ENCODE measurements around the gene ITPK1.
A peak's percentile ranks its signal among the peaks of the same experiment; 100 is the strongest.
"Not testable (repeated sequence)": the region's sequence is repeated elsewhere in the genome, so short reads cannot be mapped to it uniquely, and the experiment has no call there.

The ITPK1 gene

GRCh38 chr14:93084866-93085857 is 30.6 kb downstream of the ITPK1 start:
- DNase-seq (ENCODE audit: low read depth in 2 of 2): no peak

GRCh38 chr14:93084402-93084801 is 31.3 kb downstream of the ITPK1 start:
- no peak for DNase-seq (ENCODE audit: low read depth in 2 of 2)

- DNase-seq (ENCODE audit: low read depth in 2 of 2): no peak
Measured at GRCh38 chr14:93083917-93084316, 31.8 kb downstream of the ITPK1 start.

GRCh38 chr14:93082576-93083001 is 33.1 kb downstream of the ITPK1 start:
- DNase-seq (ENCODE audit: low read depth in 2 of 2): no peak

GRCh38 chr14:93081876-93082570 is 33.7 kb downstream of the ITPK1 start:
- no peak for DNase-seq (ENCODE audit: low read depth in 2 of 2)

GRCh38 chr14:93079865-93080403 is 35.8 kb downstream of the ITPK1 start:
- no peak for DNase-seq (ENCODE audit: low read depth in 2 of 2)

GRCh38 chr14:93079321-93079720 is 36.4 kb downstream of the ITPK1 start:
- no peak for DNase-seq (ENCODE audit: low read depth in 2 of 2)

- peak; percentile 58 to 63 for DNase-seq (ENCODE audit: low read depth in 2 of 2)
Measured at GRCh38 chr14:93078870-93079269, 36.9 kb downstream of the ITPK1 start.

- no peak for DNase-seq (ENCODE audit: low read depth in 2 of 2)
Measured at GRCh38 chr14:93076755-93077154, 39.0 kb downstream of the ITPK1 start.

GRCh38 chr14:93075891-93076290 is 39.8 kb downstream of the ITPK1 start:
- DNase-seq (ENCODE audit: low read depth in 2 of 2): no peak

- DNase-seq (ENCODE audit: low read depth in 2 of 2): no peak
Measured at GRCh38 chr14:93073910-93074769, 41.6 kb downstream of the ITPK1 start.

- no peak for DNase-seq (ENCODE audit: low read depth in 2 of 2)
Measured at GRCh38 chr14:93073358-93073707, 42.4 kb downstream of the ITPK1 start.

GRCh38 chr14:93072659-93073357 is 42.9 kb downstream of the ITPK1 start:
- no peak for DNase-seq (ENCODE audit: low read depth in 2 of 2)

GRCh38 chr14:93068711-93069110 is 47.0 kb downstream of the ITPK1 start:
- DNase-seq (ENCODE audit: low read depth in 2 of 2): no peak

- no peak for DNase-seq (ENCODE audit: low read depth in 2 of 2)
Measured at GRCh38 chr14:93067088-93067487, 48.6 kb downstream of the ITPK1 start.

GRCh38 chr14:93065272-93065730 is 50.4 kb downstream of the ITPK1 start:
- DNase-seq (ENCODE audit: low read depth in 2 of 2): no peak

- DNase-seq (ENCODE audit: low read depth in 2 of 2): no peak
Measured at GRCh38 chr14:93064411-93065271, 51.1 kb downstream of the ITPK1 start.

- DNase-seq (ENCODE audit: low read depth in 2 of 2): no peak
Measured at GRCh38 chr14:93063393-93063792, 52.3 kb downstream of the ITPK1 start.

GRCh38 chr14:93062890-93063289 is 52.8 kb downstream of the ITPK1 start:
- DNase-seq (ENCODE audit: low read depth in 2 of 2): no peak

- not testable (repeated sequence) for DNase-seq (ENCODE audit: low read depth in 2 of 2)
Measured at GRCh38 chr14:93062013-93062412, 53.7 kb downstream of the ITPK1 start.

Data from fibroblast of skin of left quadriceps (primary cell).